Heart right ventricle (tissue), 16 donors: ENCODE data around the gene PYGO2. TPM values are rescaled to one million over a fixed set of nuclear protein-coding genes. Genes with fewer than 3 reads are reported as not detected.

Experiments used
- ATAC-seq, 8 donors: fragments of 200-7000 bp; cut with Tn5 transposase; one replicate each; pipeline ENCODE4 v1.9.1; 2020; ENCODE audit warnings: mild to moderate bottlenecking in 8 of 8, moderate library complexity in 8 of 8, moderate number of reproducible peaks in 1 of 8
- DNase-seq, 2 donors: peaks; one replicate each; pipeline ENCODE4 v3.0.0-alpha.2; 2020
- H3K27ac ChIP-seq, 10 donors: fragments of 200-600 bp; sonication (generic) in 2 of 10; one replicate each; pipeline versions ENCODE4 v1.5.0 to v1.8.0; 2020 to 2022; ENCODE audit warnings: mild to moderate bottlenecking in 3 of 10
- H3K27me3 ChIP-seq, 7 donors: fragments of 200-600 bp; one replicate each; pipeline ENCODE4 v1.8.0; 2021 to 2022; ENCODE audit warnings: mild to moderate bottlenecking in 2 of 7
- H3K36me3 ChIP-seq, 9 donors: fragments of 200-600 bp; sonication (generic) in 1 of 9; one replicate each; pipeline versions ENCODE4 v1.5.0 to v1.8.0; 2020 to 2022; ENCODE audit warnings: mild to moderate bottlenecking in 2 of 9
- H3K4me1 ChIP-seq, 9 donors: fragments of 200-600 bp; sonication (generic) in 1 of 9; one replicate each; pipeline versions ENCODE4 v1.5.0 to v1.8.0; 2020 to 2022; ENCODE audit warnings: mild to moderate bottlenecking in 4 of 9
- H3K4me3 ChIP-seq, 10 donors: fragments of 200-600 bp; sonication (generic) in 2 of 10; one replicate each; pipeline versions ENCODE4 v1.5.0 to v1.8.0; 2020 to 2022; ENCODE audit warnings: mild to moderate bottlenecking in 7 of 10, moderate library complexity in 2 of 10
- H3K9me3 ChIP-seq, 11 donors: fragments of 200-600 bp in 10 of 11; sonication (generic) in 2 of 11; one replicate each; pipeline versions ENCODE4 v1.5.0 to v1.8.0; 2013 to 2022; ENCODE audit warnings: mild to moderate bottlenecking in 2 of 11, control low read depth in 1 of 11, moderate library complexity in 1 of 11
- CTCF ChIP-seq, 9 donors: fragments of 200-600 bp; sonication (generic) in 2 of 9; IDR thresholded peaks; one replicate each; pipeline versions ENCODE4 v1.5.0 to v1.8.0; 2021 to 2022; ENCODE audit warnings: antibody characterized with exemption in 9 of 9, mild to moderate bottlenecking in 5 of 9, moderate library complexity in 1 of 9
- WGBS, 2 donors: extraction: QIAGEN DNeasy Blood & Tissue Kit; methylation state at CpG; one replicate each; pipeline ENCODE4 v1.1.7; 2013; ENCODE audit warnings: inconsistent platforms in 1 of 2; 5-methylcytosine and 5-hydroxymethylcytosine counted together
- intact Hi-C, 10 donors: fragments of 100-400 bp; cut with DNase I; formaldehyde crosslinking; loops; one replicate each; pipeline versions ENCODE4 v1.11.1 to v1.14.2; 2022
- polyA plus RNA-seq, 2 donors: library from polyadenylated mRNA; stranded (reverse); fragments of 200-250 nt; gene quantifications; one replicate each; pipeline ENCODE4 v1.2.3, GENCODE V29; 2013
- total RNA-seq, 10 donors: library from RNA; stranded (reverse); fragmentation: NEBNext Ultra II Directional in 3 of 10; extraction: Animal tissue kit (Norgen Biotek cat#: 25700) in 3 of 10; gene quantifications; one replicate each; pipeline versions ENCODE4 v1.2.1 to v1.2.4, GENCODE V29; 2021 to 2023
- donor health status: Arrhythmogenic right ventricular cardiomyopathy.
- donor health status: ischemic (EF 13 %, LVEDD 7.1; RV severe dilation, severe dysfunction).
- donor health status: healthy with polysubstance abuse.
- donor health status: DM: no; HTN: yes; CAD: no.
- donor health status: DM: no; HTN: no; CAD: no.
- donor health status: ischemic (EF 25% LVEDD 6.9; RV normal size, moderate dysfunction).
- donor health status: ischemic (EF 25% LVEDD 5.7; RV mildly dilated, moderate dysfunction).
- donor health status: healthy.
- donor health status: DM: yes; HTN: yes; CAD: no.
- donor health status: Ischemic cardiomyopathy.
- donor health status: ischemic (EF 35%, LVEDD 5.7; RV mildly dilated, moderate dysfunction).
- donor health status: nonischemic (EF 11% LVEDD 7.7; RV severe dilation, severe dysfunction).
- donor health status: DM: yes; HTN: yes; CAD: no.
- donor health status: PGD.
- donor health status: ischemic (EF 29% LVEDD 5.4; RV normal size, mild dysfunction).
- donor health status: nonischemic (EF 23%, LVEDD 6.1; RV moderate dilation, normal function).

PYGO2 gene
- total and polyA plus RNA-seq, 12 donors: 8.8 to 18.0 (median 13.8) TPM

- Histone ChIP-seq H3K36me3 (no peaks in the 10 kb centered on the region), H3K27me3 (no peaks in the 10 kb centered on the region), H3K27ac (peak overlapping the region; percentile 90 to 98 (median 96)), H3K9me3 (no peaks in the 10 kb centered on the region), H3K4me1 (peaks cover 33 to 75% (median 66%) of the 10 kb centered on the region in 9 donors), H3K4me3 (peak overlapping the region; percentile 50 to 97 (median 91))
- intact Hi-C loops: loop anchor here in 3 of 10 donors (5.0 to 10.0 kb wide), 3 partner anchors 42 to 61 kb away; partner anchors contain the start of genes ADAM15 (in 1 of the 3), EFNA4 (in 1 of the 3) and PYGO2 (in 1 of the 3)
- ATAC-seq (peak in 7 of 8 donors; percentile 5 to 19 (median 8)), DNase-seq (peak; percentile 72 to 79)
- 0 to 1% methylated on average over 34 of the region's 34 CpGs for WGBS, 2 donors
- no peak for TF ChIP-seq CTCF (IDR thresholded peaks at IDR 0.05)
Observed at GRCh38 chr1:155003766-155004351, 42.3 kb upstream of the PYGO2 start.

- Histone ChIP-seq H3K36me3 (no peaks in the 10 kb centered on the region), H3K9me3 (no peaks in the 10 kb centered on the region), H3K4me3 (peak overlapping the region; percentile 50 to 97 (median 91)), H3K27me3 (no peaks in the 10 kb centered on the region), H3K27ac (peak overlapping the region; percentile 90 to 98 (median 96)), H3K4me1 (peaks cover 35 to 72% (median 64%) of the 10 kb centered on the region in 9 donors)
- ATAC-seq (no peak), DNase-seq (no peak)
- 1% methylated on average over 37 of the region's 37 CpGs for WGBS, 2 donors
- intact Hi-C loops: loop anchor here in 3 of 10 donors (5.0 to 10.0 kb wide), 3 partner anchors 41 to 62 kb away; partner anchors contain the start of genes ADAM15 (in 1 of the 3), EFNA4 (in 1 of the 3) and PYGO2 (in 1 of the 3)
- TF ChIP-seq CTCF (IDR thresholded peaks at IDR 0.05): no peak
Observed at GRCh38 chr1:155003227-155003765, 41.7 kb upstream of the PYGO2 start.

DNA sequence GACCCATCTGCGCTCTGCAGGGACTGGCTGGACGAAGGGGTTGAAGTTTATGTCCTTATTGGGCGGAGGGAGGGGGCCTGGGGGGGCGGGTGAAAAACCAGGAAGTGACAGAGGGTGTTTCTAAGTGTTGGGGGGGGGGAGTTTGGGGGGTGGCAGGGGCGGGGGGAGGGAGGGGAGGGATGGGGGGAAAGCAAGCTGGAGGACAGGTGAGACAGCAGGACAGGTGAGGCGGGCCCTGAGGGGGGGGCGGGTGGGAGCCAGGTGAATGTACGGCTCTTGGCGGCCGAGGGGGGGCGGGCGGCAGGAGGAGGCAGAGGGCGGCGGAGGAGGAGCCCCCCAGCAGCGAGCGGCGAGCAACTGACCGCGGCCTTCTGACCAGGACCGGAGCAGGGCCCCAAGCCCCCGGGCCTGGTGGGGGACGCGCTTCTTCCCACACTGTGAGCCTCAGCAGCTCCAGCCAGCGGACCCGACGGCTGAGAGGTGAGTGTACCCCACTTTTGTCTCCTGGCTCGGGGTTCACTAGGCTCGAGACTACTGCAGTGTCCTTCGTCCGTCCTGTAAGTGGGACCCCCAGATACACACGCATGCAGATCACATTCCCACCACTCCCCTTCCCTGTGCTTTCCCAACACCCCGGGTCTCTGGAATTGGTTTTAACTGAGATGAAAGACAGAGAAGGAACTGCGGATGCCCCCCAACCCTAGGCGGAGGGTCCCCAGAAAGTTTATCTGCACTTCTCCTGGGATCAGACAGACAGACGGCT, 41.1 kb upstream of the PYGO2 start, which contains the start of gene ZBTB7B:
TSS of gene ZBTB7B (plus strand) at position 339 of the 763 bp plus-strand sequence. CDS start 11,859 bp downstream, outside the sequence.
- H3K36me3 ChIP-seq: no peaks in the 10 kb centered on the region

More for the DNA sequence above, 41.1 kb upstream of the PYGO2 start, which contains the start of gene ZBTB7B:
- intact Hi-C loops: loop anchor here in 3 of 10 donors (5.0 to 10.0 kb wide), 3 partner anchors 40 to 62 kb away; partner anchors contain the start of genes ADAM15 (in 1 of the 3), EFNA4 (in 1 of the 3) and PYGO2 (in 1 of the 3)
- Histone ChIP-seq H3K9me3 (no peaks in the 10 kb centered on the region), H3K4me3 (peak within 1 kb of the TSS; percentile 50 to 97 (median 91)), H3K4me1 (peaks cover 31 to 71% (median 58%) of the 10 kb centered on the region in 9 donors), H3K27me3 (no peaks in the 10 kb centered on the region), H3K27ac (peak within 1 kb of the TSS; percentile 92 to 98 (median 96))
- WGBS, 2 donors: 0% methylated on average over 22 to 32 of the region's 35 CpGs
- peak in 1 of 2 donors; percentile 55 for DNase-seq
- peak in 7 of 8 donors; percentile 0 to 16 (median 4) for ATAC-seq
- TF ChIP-seq CTCF (IDR thresholded peaks at IDR 0.05): no peak
